Transverse colon (tissue), 4 donors: ENCODE results near the gene RASSF4. TPM values are rescaled to one million over a fixed set of nuclear protein-coding genes. Genes with fewer than 3 reads are reported as not detected.

Source experiments
- DNase-seq: peaks from one replicate; pipeline ENCODE4 v3.0.0-alpha.2; 2019
- H3K27ac ChIP-seq, 4 donors: fragments of 200-600 bp; sonication (generic); 2 replicates each; pipeline ENCODE4 v1.5.1; 2016 to 2018; ENCODE audit warnings: inconsistent platforms in 4 of 4
- H3K27me3 ChIP-seq: fragments of 200-600 bp; sonication (generic); 2 replicates; pipeline ENCODE4 v1.5.1; 2017; ENCODE audit warnings: inconsistent platforms
- H3K36me3 ChIP-seq, 4 donors: fragments of 200-600 bp; sonication (generic); 2 replicates each; pipeline ENCODE4 v1.5.1; 2017 to 2019; ENCODE audit warnings: inconsistent platforms in 4 of 4
- H3K4me1 ChIP-seq, 4 donors: fragments of 200-600 bp; sonication (generic); 2 replicates each; pipeline ENCODE4 v1.5.1; 2017 to 2020; ENCODE audit warnings: inconsistent platforms in 4 of 4
- H3K4me3 ChIP-seq, 4 donors: fragments of 200-600 bp; sonication (generic); 1 replicate in 1 of 4; 2 replicates in 3 of 4; pipeline versions ENCODE4 v1.5.1 to v1.6.1; 2017 to 2019; ENCODE audit warnings: inconsistent platforms in 4 of 4
- H3K9me3 ChIP-seq, 2 donors: fragments of 200-600 bp; sonication (generic); 2 replicates each; pipeline ENCODE4 v1.5.1; 2017 to 2019; ENCODE audit warnings: inconsistent platforms in 2 of 2
- EP300 ChIP-seq: sonication (generic); formaldehyde crosslinking; IDR thresholded peaks from one replicate; pipeline ENCODE4 v1.6.1; 2017; ENCODE audit warnings: antibody characterized with exemption, low read depth
- POLR2A ChIP-seq: fragments of 450-650 bp; IDR thresholded peaks from one replicate; pipeline ENCODE4 v1.6.1; 2016; ENCODE audit warnings: antibody characterized with exemption, mild to moderate bottlenecking, moderate library complexity
- POLR2AphosphoS5 ChIP-seq, 3 donors: sonication (generic); formaldehyde crosslinking; IDR thresholded peaks; one replicate each; pipeline ENCODE4 v1.6.1; 2016; ENCODE audit warnings: antibody characterized with exemption in 3 of 3
- WGBS, 2 donors: methylation state at CpG; one replicate each; pipeline ENCODE4 v1.1.5; 2018; ENCODE audit warnings: low coverage in 1 of 2; 5-methylcytosine and 5-hydroxymethylcytosine counted together
- in situ Hi-C, 4 donors: fragments of 200-750 bp; cut with MboI; loops; one replicate each; pipeline versions ENCODE4 v1.15.0 to v1.15.1; 2017; ENCODE audit warnings: low sequenced_read_pairs in 3 of 4, low pct_ligation_motif_present in 1 of 4, low pct_unique_long_range_greater_than_20kb in 1 of 4
- intact Hi-C: fragments of 100-400 bp; cut with DNase I; formaldehyde crosslinking; loops from one replicate; pipeline ENCODE4 v1.15.1; 2023; ENCODE audit warnings: low total_unique reads
- total RNA-seq, 4 donors: library from RNA; depleted of rRNA; stranded (reverse); fragments of >200 nt; gene quantifications; one replicate each; pipeline ENCODE4 v1.1.0, GENCODE V29; 2016
- TF ChIP-seq, protein P1 (sequence below), 5 experiments: fragments of 200-600 bp in 3 of 5; fragments of 450-650 bp in 2 of 5; sonication (generic) in 3 of 5; IDR thresholded peaks; 1 replicate in 2 of 5; 2 replicates in 3 of 5; pipeline ENCODE4 v1.5.1; 2016 to 2017; ENCODE audit warnings: antibody characterized with exemption in 5 of 5, inconsistent platforms in 3 of 5, mild to moderate bottlenecking in 2 of 5, moderate library complexity in 1 of 5

The RASSF4 gene
- total RNA-seq, 4 donors from 2014 or later = 26.8 to 37.8 (median 27.5) TPM

DNA sequence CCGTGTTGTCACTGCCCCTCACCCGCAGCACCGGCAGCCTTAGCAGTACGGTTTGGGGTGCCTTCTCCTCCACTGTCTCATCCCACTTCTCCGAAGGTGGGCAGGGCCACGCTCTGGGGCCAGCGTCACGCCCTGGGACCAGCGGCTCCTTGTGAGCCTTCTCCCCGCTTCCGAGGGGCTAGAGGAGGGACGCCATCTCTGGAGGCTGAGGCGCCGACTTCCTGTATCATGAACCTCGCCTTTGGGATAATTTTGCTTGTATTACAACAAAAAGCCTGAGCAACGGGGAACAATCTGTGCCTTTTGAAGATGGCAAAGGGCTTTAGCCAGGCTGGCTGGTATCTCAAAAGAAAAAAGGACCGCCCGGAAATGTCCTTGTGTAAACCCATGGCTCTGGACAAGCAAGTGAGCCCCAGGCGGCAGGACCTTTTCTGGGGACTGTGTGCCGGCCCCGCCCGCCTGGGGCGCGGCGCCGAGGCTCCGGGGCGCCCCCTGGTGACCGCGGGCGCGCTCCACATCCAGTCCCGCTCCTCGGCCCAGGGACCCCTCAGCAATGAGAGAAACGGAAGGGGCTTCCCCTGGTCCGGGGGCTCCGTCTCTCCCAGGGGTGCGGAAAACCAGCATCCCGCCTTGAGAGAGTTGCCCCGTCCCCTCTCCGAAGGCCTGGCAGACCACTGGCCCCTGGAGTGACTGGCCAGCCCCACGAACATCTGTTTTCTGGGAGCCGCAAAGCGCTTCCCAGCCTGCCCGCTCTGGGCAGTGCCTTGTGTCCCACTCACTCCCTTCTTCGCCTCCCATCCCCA lies 15.2 kb downstream of the RASSF4 start:
- H3K27me3 ChIP-seq = no peaks in the 10 kb centered on the region
- intact Hi-C loops = loop anchor here (2.0 kb wide), 1 partner anchor 42 kb away; no protein-coding TSS in a partner anchor
- peaks cover 11 to 51% (median 47%) of the 10 kb centered on the region in 4 donors for H3K4me1 ChIP-seq
- 2% methylated on average over 46 of the region's 46 CpGs; no CpG with 5 or more reads in 1 of the 2 donors for WGBS, 2 donors
- in situ Hi-C loops = loop anchor here in 1 of 4 donors (5.0 kb wide), 1 partner anchor 43 kb away; no protein-coding TSS in a partner anchor
- H3K4me3 ChIP-seq = peak overlapping the region; percentile 8 to 59 (median 34)
- no peaks in the 10 kb centered on the region for H3K36me3 ChIP-seq
- H3K9me3 ChIP-seq = no peaks in the 10 kb centered on the region
- peak; percentile 79 for DNase-seq
- H3K27ac ChIP-seq = peak overlapping the region; percentile 87 to 95 (median 87)
- peak; percentile 56 for TF ChIP-seq POLR2A
- TF ChIP-seq POLR2AphosphoS5 (IDR thresholded peaks at IDR 0.05) = peak; percentile 1 to 54 (median 47)
- TF ChIP-seq EP300 = no peak
- TF ChIP-seq, protein P1, sequence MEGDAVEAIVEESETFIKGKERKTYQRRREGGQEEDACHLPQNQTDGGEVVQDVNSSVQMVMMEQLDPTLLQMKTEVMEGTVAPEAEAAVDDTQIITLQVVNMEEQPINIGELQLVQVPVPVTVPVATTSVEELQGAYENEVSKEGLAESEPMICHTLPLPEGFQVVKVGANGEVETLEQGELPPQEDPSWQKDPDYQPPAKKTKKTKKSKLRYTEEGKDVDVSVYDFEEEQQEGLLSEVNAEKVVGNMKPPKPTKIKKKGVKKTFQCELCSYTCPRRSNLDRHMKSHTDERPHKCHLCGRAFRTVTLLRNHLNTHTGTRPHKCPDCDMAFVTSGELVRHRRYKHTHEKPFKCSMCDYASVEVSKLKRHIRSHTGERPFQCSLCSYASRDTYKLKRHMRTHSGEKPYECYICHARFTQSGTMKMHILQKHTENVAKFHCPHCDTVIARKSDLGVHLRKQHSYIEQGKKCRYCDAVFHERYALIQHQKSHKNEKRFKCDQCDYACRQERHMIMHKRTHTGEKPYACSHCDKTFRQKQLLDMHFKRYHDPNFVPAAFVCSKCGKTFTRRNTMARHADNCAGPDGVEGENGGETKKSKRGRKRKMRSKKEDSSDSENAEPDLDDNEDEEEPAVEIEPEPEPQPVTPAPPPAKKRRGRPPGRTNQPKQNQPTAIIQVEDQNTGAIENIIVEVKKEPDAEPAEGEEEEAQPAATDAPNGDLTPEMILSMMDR (IDR thresholded peaks at IDR 0.05) = peak; percentile 83 to 98 (median 96)

DNA sequence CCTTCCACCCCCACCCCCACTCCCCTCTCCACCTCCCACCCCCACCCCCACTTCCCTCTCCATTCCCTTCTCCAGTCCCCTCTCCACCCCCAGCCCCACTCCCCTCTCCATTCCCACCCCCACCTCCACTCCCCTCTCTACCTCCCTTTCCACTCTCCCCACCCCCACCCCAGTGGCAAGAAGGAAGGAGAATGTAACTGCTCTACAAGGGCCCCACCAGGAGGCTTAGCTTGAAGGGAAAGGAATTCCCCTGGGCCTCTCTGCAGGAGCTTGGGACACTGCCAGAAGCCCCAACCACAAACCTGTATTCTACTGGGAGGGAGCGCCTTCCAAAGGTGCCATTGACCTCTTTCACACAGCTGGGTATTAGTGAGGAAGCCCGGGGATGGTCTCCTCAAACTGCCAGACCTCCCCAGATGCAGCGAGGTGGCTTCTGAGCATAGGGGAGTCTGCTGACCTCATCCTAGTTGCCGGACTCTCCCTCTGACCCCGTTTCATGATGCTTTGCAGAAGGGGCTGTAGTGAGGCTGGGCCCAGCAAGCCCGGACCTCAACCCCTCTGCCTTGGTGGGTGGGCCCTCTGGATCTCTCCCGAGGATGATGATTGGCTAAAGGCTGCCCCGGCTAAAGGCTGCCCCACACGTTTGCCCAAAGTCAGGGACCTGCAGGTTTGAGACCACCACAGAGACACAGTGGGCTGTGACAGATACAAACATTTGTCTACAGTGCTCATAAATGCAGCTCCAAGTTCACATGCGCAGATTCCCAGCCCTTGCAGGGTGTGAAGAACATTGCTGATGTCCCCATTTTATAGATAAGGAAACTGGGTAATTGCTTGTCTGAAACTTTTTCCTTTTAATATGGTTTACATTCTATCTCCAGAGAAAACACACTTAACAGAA lies 16.1 kb downstream of the RASSF4 start:
- Histone ChIP-seq H3K27ac (peak overlapping the region; percentile 87 to 95 (median 87)), H3K4me3 (peak overlapping the region in 1 of 4 donors; percentile 59), H3K36me3 (no peaks in the 10 kb centered on the region), H3K9me3 (no peaks in the 10 kb centered on the region), H3K27me3 (no peaks in the 10 kb centered on the region), H3K4me1 (peaks cover 19 to 60% (median 54%) of the 10 kb centered on the region in 4 donors)
- in situ Hi-C loops (no loop called here), intact Hi-C loops (loop anchor here (2.0 kb wide), 1 partner anchor 43 kb away; no protein-coding TSS in a partner anchor)
- WGBS, 2 donors = 51% methylated on average over 9 of the region's 10 CpGs; no CpG with 5 or more reads in 1 of the 2 donors
- TF ChIP-seq POLR2A = peak; percentile 3
- TF ChIP-seq POLR2AphosphoS5 (IDR thresholded peaks at IDR 0.05) = peak; percentile 21 to 56 (median 33)
- no peak for TF ChIP-seq EP300
- TF ChIP-seq, protein P1 (IDR thresholded peaks at IDR 0.05) = no peak
- DNase-seq = peak; percentile 51

DNA sequence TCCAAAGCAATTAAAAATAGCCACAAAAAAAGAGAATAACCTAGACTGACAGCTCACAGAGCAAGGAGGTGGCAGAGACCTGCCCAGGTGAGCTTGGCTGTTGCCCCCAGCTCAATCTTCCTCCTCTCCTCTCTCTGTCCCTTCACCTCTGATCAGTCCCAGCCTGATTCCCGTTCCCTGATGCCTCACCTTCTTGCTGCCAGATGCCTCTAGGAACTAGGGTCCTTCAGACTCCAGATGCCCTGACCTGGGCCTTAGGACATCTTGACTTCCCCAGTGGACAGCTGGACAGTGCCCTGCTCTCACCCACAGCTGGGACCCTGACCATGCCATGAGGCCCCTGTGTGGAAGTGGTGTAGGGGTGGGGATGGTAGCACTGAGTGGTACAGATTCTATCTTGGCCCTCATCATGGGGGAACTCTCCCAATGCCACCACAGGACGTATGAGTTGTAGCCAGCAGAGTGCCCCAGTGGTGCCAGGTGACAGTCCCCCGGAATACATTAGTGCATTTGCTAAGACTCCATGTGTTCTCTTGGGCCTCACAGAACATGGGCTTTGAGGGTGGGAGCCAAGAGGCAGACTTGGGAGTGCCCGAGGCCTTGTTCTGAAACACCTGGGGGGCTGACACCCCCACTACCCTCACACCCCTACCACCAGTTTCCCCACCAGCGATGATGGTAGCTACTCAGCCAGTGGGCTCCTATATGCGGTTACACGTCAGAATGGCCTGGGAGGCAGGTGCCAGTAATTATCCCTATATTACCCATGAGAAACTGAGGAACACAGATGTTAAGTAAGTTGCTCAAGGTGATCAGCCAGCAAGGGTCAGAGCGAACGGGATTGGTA lies 17.0 kb downstream of the RASSF4 start:
- no peaks in the 10 kb centered on the region for H3K36me3 ChIP-seq
- TF ChIP-seq EP300 (no peak), POLR2A (peak; percentile 10), POLR2AphosphoS5 (IDR thresholded peaks at IDR 0.05) (peak in 2 of 3 donors; percentile 1 to 11)
- intact Hi-C loops = no loop called here
- H3K4me1 ChIP-seq = peaks cover 28 to 69% (median 63%) of the 10 kb centered on the region in 4 donors
- H3K4me3 ChIP-seq = peak overlapping the region; percentile 30 to 59 (median 50)
- in situ Hi-C loops = no loop called here
- WGBS, 2 donors = 91% methylated on average over 9 of the region's 9 CpGs; no CpG with 5 or more reads in 1 of the 2 donors
- peak overlapping the region; percentile 87 to 95 (median 87) for H3K27ac ChIP-seq
- no peaks in the 10 kb centered on the region for H3K9me3 ChIP-seq
- no peak for DNase-seq
- no peaks in the 10 kb centered on the region for H3K27me3 ChIP-seq
